Measurements from ENCODE around the gene CYP2W1. TPM values are rescaled to one million over a fixed set of nuclear protein-coding genes. Genes with fewer than 3 reads are reported as not detected.

Gene CYP2W1
- total and polyA plus RNA-seq, 3 donors from 2014 or later = 0.61 to 1.2 (median 0.71) TPM

GRCh38 chr7:978049-978346, 5.0 kb upstream of the CYP2W1 start:
- Histone ChIP-seq H3K27me3 (no peaks in the 10 kb centered on the region), H3K9me3 (no peaks in the 10 kb centered on the region), H3K4me1 (peaks cover 26% of the 10 kb centered on the region), H3K4me3 (no peak overlapping the region), H3K27ac (peak overlapping the region in 1 of 2 donors; percentile 65), H3K36me3 (ENCODE audit: low read depth, missing control alignments) (no peaks in the 10 kb centered on the region)
- TF ChIP-seq POLR2A (IDR thresholded peaks at IDR 0.05) (no peak), CTCF (IDR thresholded peaks at IDR 0.05) (no peak)
- WGBS, 2 donors = 69 to 80% methylated on average over 6 to 7 of the region's 7 CpGs
- no peak for DNase-seq
- intact Hi-C loops (cut with DNase I; ENCODE audit: low total_unique reads) = no loop called here

GRCh38 chr7:978416-979091, 4.4 kb upstream of the CYP2W1 start:
- 91% methylated on average over 20 to 24 of the region's 24 CpGs for WGBS, 2 donors

GRCh38 chr7:979151-979550, 3.8 kb upstream of the CYP2W1 start:
- H3K27ac ChIP-seq = no peak overlapping the region
- H3K4me3 ChIP-seq = no peak overlapping the region
- no peaks in the 10 kb centered on the region for H3K27me3 ChIP-seq
- 85 to 89% methylated on average over 16 of the region's 16 CpGs for WGBS, 2 donors
- no peaks in the 10 kb centered on the region for H3K9me3 ChIP-seq
- TF ChIP-seq CTCF (IDR thresholded peaks at IDR 0.05) (no peak), POLR2A (IDR thresholded peaks at IDR 0.05) (no peak)
- H3K4me1 ChIP-seq = peaks cover 19% of the 10 kb centered on the region
- no peaks in the 10 kb centered on the region for H3K36me3 ChIP-seq (ENCODE audit: low read depth, missing control alignments)
- intact Hi-C loops (cut with DNase I; ENCODE audit: low total_unique reads) = no loop called here
- no peak for DNase-seq

More at GRCh38 chr7:978416-979091, 4.4 kb upstream of the CYP2W1 start:
- intact Hi-C loops (cut with DNase I; ENCODE audit: low total_unique reads) = no loop called here
- H3K9me3 ChIP-seq = no peaks in the 10 kb centered on the region
- H3K4me1 ChIP-seq = peaks cover 24% of the 10 kb centered on the region
- H3K36me3 ChIP-seq (ENCODE audit: low read depth, missing control alignments) = no peaks in the 10 kb centered on the region
- DNase-seq = no peak
- no peak for TF ChIP-seq CTCF (IDR thresholded peaks at IDR 0.05)
- no peak for TF ChIP-seq POLR2A (IDR thresholded peaks at IDR 0.05)
- no peak overlapping the region for H3K27ac ChIP-seq
- H3K27me3 ChIP-seq = no peaks in the 10 kb centered on the region
- H3K4me3 ChIP-seq = no peak overlapping the region

- H3K27me3 ChIP-seq = no peaks in the 10 kb centered on the region
- no peaks in the 10 kb centered on the region for H3K36me3 ChIP-seq (ENCODE audit: low read depth, missing control alignments)
- no peak for TF ChIP-seq POLR2A (IDR thresholded peaks at IDR 0.05)
- no peak for TF ChIP-seq CTCF (IDR thresholded peaks at IDR 0.05)
- DNase-seq = peak; percentile 84
- H3K9me3 ChIP-seq = no peaks in the 10 kb centered on the region
- no peak overlapping the region for H3K27ac ChIP-seq
- no peak overlapping the region for H3K4me3 ChIP-seq
- WGBS, 2 donors = 65 to 70% methylated on average over 13 to 15 of the region's 15 CpGs
- intact Hi-C loops (cut with DNase I; ENCODE audit: low total_unique reads) = no loop called here
- peaks cover 15% of the 10 kb centered on the region for H3K4me1 ChIP-seq
Observed at GRCh38 chr7:979886-980571, 3.0 kb upstream of the CYP2W1 start.
